ENCODE measurements around the gene FAM118A. TPM values are rescaled to one million over a fixed set of nuclear protein-coding genes. Genes with fewer than 3 reads are reported as not detected.

FAM118A gene
- total and polyA plus RNA-seq, 2 experiments from 2014 or later, result 11.9 to 20.3 TPM

- TF ChIP-seq ETS1 (IDR thresholded peaks at IDR 0.05) (no peak), POLR2AphosphoS5 (IDR thresholded peaks at IDR 0.05; ENCODE audit: low read depth) (no peak), CTCF (conservative IDR thresholded peaks at IDR 0.05; ENCODE audit: low read depth in 2 of 2) (no peak), EZH2 (IDR thresholded peaks at IDR 0.05; ENCODE audit: low read depth, unreplicated experiment) (no peak), CREB1 (CRISPR knock-in tag; IDR thresholded peaks at IDR 0.05; ENCODE audit: low read depth) (no peak), NANOG (IDR thresholded peaks at IDR 0.05; ENCODE audit: borderline replicate concordance) (no peak)
Observed at GRCh38 chr22:45314054-45314721, 4.5 kb downstream of the FAM118A start (continued).

GRCh38 chr22:45314786-45315185, 5.1 kb downstream of the FAM118A start:
- H3K36me3 Mint-ChIP-seq (ENCODE audit: low read depth), result peaks cover 6% of the 10 kb centered on the region; the same call in 1 of the 3 replicates
- Histone ChIP-seq H3F3A (replicated peaks; ENCODE audit: low read depth) (peaks cover 5% of the 10 kb centered on the region; the same call in 1 of the 2 replicates), H2AFZ (no peak overlapping the region), H3K9me2 (ENCODE audit: insufficient read depth) (no peaks in the 10 kb centered on the region), H3K79me2 (replicated peaks; ENCODE audit: insufficient read depth) (peaks cover 91% of the 10 kb centered on the region), H3K4me3 (no peak overlapping the region), H3K4me2 (no peak overlapping the region), H3K36me3 (ENCODE audit: insufficient read depth) (no peaks in the 10 kb centered on the region), H3K4me1 (ENCODE audit: insufficient read depth) (peaks cover 23% of the 10 kb centered on the region), H4K20me1 (replicated peaks; ENCODE audit: insufficient read depth) (peaks cover 21% of the 10 kb centered on the region), H3K27me3 (ENCODE audit: insufficient read depth) (no peaks in the 10 kb centered on the region; the same call in 1 of the 2 replicates), H3K27ac (ENCODE audit: low read depth) (no peak overlapping the region)
- DNase-seq (ENCODE audit: low spot score) (no peak), ATAC-seq (no peak)
- H3K9me3 Mint-ChIP-seq, result no peaks in the 10 kb centered on the region
- peaks cover 11% of the 10 kb centered on the region for H3K27me3 Mint-ChIP-seq (ENCODE audit: insufficient read depth, low read depth, poor library complexity)
- H3K4me1 Mint-ChIP-seq, result peaks cover 41% of the 10 kb centered on the region
- H3K27ac Mint-ChIP-seq, result no peak overlapping the region
- H3K4me3 Mint-ChIP-seq, result no peak overlapping the region
- TF ChIP-seq JUNB (IDR thresholded peaks at IDR 0.05; ENCODE audit: unreplicated experiment) (no peak), ZNF114 (CRISPR knock-in tag; IDR thresholded peaks at IDR 0.05) (no peak), EZH2phosphoT487 (IDR thresholded peaks at IDR 0.05; ENCODE audit: unreplicated experiment) (no peak), ZNF331 (CRISPR knock-in tag; IDR thresholded peaks at IDR 0.05; ENCODE audit: low read depth) (no peak), REST (IDR thresholded peaks at IDR 0.05; ENCODE audit: unreplicated experiment) (no peak), ZNF462 (CRISPR knock-in tag; IDR thresholded peaks at IDR 0.05) (no peak), STAT1 (IDR thresholded peaks at IDR 0.05; ENCODE audit: unreplicated experiment) (no peak), EZH2 (IDR thresholded peaks at IDR 0.05; ENCODE audit: low read depth, unreplicated experiment) (no peak)
